ENCODE data around the gene DCBLD2. TPM values are rescaled to one million over a fixed set of nuclear protein-coding genes. Genes with fewer than 3 reads are reported as not detected.

Gene DCBLD2
- total RNA-seq, 1 donor from 2014 or later: 145 TPM

- Histone ChIP-seq H3K36me3 (no peaks in the 10 kb centered on the region), H3F3A (ENCODE audit: low read depth) (peaks cover 2% of the 10 kb centered on the region), H3K4me1 (no peaks in the 10 kb centered on the region), H3K27me3 (no peaks in the 10 kb centered on the region), H3K4me2 (no peak overlapping the region), H3K9ac (no peak overlapping the region), H3K79me2 (ENCODE audit: low read depth) (no peaks in the 10 kb centered on the region), H2AFZ (replicated peaks) (no peak overlapping the region), H3K4me3 (no peak overlapping the region), H3K27ac (no peak overlapping the region), H4K20me1 (ENCODE audit: low read depth) (no peaks in the 10 kb centered on the region), H3K9me3 (ENCODE audit: low read depth) (no peaks in the 10 kb centered on the region)
- Mint-ChIP-seq H3K27ac (no peak overlapping the region), H3K27me3 (ENCODE audit: insufficient read depth, low read depth) (no peaks in the 10 kb centered on the region), H3K4me3 (no peak overlapping the region), H3K4me1 (no peaks in the 10 kb centered on the region), H3K36me3 (peaks cover 9% of the 10 kb centered on the region), H3K9me3 (no peaks in the 10 kb centered on the region)
- TF ChIP-seq EZH2 (IDR thresholded peaks at IDR 0.05) (no peak), EZH2phosphoT487 (IDR thresholded peaks at IDR 0.05) (no peak), CTCF (IDR thresholded peaks at IDR 0.05) (no peak)
- no peak for DNase-seq (ENCODE audit: low spot score)
Observed at GRCh38 chr3:98824256-98824655, 77.2 kb downstream of the DCBLD2 start.

GRCh38 chr3:98823791-98824190 lies 77.7 kb downstream of the DCBLD2 start:
- no peak overlapping the region for H3K27ac ChIP-seq

GRCh38 chr3:98821063-98821462 lies 80.4 kb downstream of the DCBLD2 start:
- Mint-ChIP-seq H3K9me3 (no peaks in the 10 kb centered on the region), H3K4me1 (no peaks in the 10 kb centered on the region), H3K27ac (no peak overlapping the region), H3K36me3 (peaks cover 13% of the 10 kb centered on the region), H3K27me3 (ENCODE audit: insufficient read depth, low read depth) (no peaks in the 10 kb centered on the region), H3K4me3 (no peak overlapping the region)
- no peaks in the 10 kb centered on the region for H3K4me1 ChIP-seq
- TF ChIP-seq EZH2phosphoT487 (IDR thresholded peaks at IDR 0.05): no peak
- no peak for TF ChIP-seq EZH2 (IDR thresholded peaks at IDR 0.05)
- no peak for TF ChIP-seq CTCF (IDR thresholded peaks at IDR 0.05)
- no peak overlapping the region for H2AFZ ChIP-seq (replicated peaks)
- H3K27ac ChIP-seq: no peak overlapping the region
- H4K20me1 ChIP-seq (ENCODE audit: low read depth): no peaks in the 10 kb centered on the region
- no peaks in the 10 kb centered on the region for H3K27me3 ChIP-seq
- H3F3A ChIP-seq (ENCODE audit: low read depth): peaks cover 18% of the 10 kb centered on the region
- H3K9me3 ChIP-seq (ENCODE audit: low read depth): no peaks in the 10 kb centered on the region
- H3K36me3 ChIP-seq: peaks cover 3% of the 10 kb centered on the region
- H3K4me2 ChIP-seq: no peak overlapping the region
- no peaks in the 10 kb centered on the region for H3K79me2 ChIP-seq (ENCODE audit: low read depth)
- no peak overlapping the region for H3K9ac ChIP-seq
- no peak for DNase-seq (ENCODE audit: low spot score)
- no peak overlapping the region for H3K4me3 ChIP-seq

More at GRCh38 chr3:98823791-98824190, 77.7 kb downstream of the DCBLD2 start:
- Histone ChIP-seq H3K9ac (no peak overlapping the region), H3K4me1 (no peaks in the 10 kb centered on the region), H3K4me2 (no peak overlapping the region), H2AFZ (replicated peaks) (no peak overlapping the region), H3K27me3 (no peaks in the 10 kb centered on the region), H4K20me1 (ENCODE audit: low read depth) (no peaks in the 10 kb centered on the region), H3K4me3 (no peak overlapping the region), H3F3A (ENCODE audit: low read depth) (peaks cover 7% of the 10 kb centered on the region), H3K36me3 (no peaks in the 10 kb centered on the region), H3K9me3 (ENCODE audit: low read depth) (no peaks in the 10 kb centered on the region), H3K79me2 (ENCODE audit: low read depth) (no peaks in the 10 kb centered on the region)
- H3K27me3 Mint-ChIP-seq (ENCODE audit: insufficient read depth, low read depth): no peaks in the 10 kb centered on the region
- H3K4me1 Mint-ChIP-seq: no peaks in the 10 kb centered on the region
- H3K9me3 Mint-ChIP-seq: no peaks in the 10 kb centered on the region
- DNase-seq (ENCODE audit: low spot score): no peak
- TF ChIP-seq EZH2phosphoT487 (IDR thresholded peaks at IDR 0.05) (no peak), EZH2 (IDR thresholded peaks at IDR 0.05) (no peak), CTCF (IDR thresholded peaks at IDR 0.05) (no peak)
- no peak overlapping the region for H3K27ac Mint-ChIP-seq
- no peak overlapping the region for H3K4me3 Mint-ChIP-seq
- peaks cover 9% of the 10 kb centered on the region for H3K36me3 Mint-ChIP-seq
